ENCODE data around the gene H2AZ2.
A peak's percentile ranks its signal among the peaks of the same experiment; 100 is the strongest.
"Not testable (repeated sequence)": the region's sequence is repeated elsewhere in the genome, so short reads cannot be mapped to it uniquely, and the experiment has no call there.

Gene H2AZ2

DNA sequence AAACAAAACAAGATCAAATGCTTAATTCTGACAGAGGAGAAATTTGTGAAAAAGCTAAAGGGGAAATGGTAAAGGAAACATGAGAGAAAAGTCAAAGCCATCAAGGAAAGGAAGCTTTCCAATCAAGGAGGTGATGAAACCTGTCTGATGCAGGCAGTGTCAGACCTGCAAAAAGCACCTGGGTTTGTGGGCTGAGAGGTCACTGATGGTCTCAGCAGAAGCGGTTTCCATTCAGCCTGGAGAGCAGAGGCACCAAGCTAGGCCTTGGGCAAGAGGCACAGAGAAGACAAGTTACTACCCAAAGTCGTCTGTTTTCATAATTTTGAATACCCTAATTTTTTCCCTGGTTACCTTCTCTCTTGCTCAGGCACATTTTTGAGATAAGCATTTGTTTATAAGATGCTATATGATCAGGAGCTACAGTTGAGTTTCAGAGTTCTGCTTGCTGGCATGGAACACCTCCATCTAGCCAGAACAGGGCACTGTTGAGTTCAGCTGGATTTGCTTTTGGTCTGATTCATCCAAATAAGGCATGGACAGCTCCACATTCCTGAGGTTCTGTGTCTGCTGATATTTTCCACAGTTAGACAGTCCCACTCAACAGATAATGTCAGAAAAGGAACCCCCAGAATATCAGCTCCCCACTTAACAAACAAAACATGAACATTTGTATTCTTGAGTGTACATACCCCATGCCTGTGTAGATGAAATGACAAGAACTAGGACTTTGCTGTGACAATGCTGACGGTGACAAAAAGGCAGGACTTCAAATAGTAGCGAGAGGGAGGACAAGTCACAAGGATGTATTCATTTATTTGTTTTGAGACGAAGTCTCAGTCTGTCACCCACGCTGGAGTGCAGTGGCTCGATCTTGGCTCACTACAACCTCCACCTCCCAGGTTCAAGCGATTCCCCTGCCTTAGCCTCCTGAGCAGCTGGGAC, 56.3 kb downstream of the H2AZ2 start:
- H3K4me2 ChIP-seq, result peak overlapping the region; percentile 22; the same call in 1 of the 2 replicates
- H3K79me2 ChIP-seq (ENCODE audit: insufficient read depth, low read depth), result peaks cover 10% of the 10 kb centered on the region; the same call in 1 of the 2 replicates
- H3K4me1 ChIP-seq (ENCODE audit: low read depth, poor library complexity, severe bottlenecking), result peaks cover 54% of the 10 kb centered on the region
- no peak overlapping the region for H2AFZ ChIP-seq (ENCODE audit: low read depth)
- no peak for TF ChIP-seq CTCF (conservative IDR thresholded peaks at IDR 0.05; ENCODE audit: low read depth, low read length)
- no peaks in the 10 kb centered on the region for H3K36me3 ChIP-seq (ENCODE audit: insufficient read depth)
- no peaks in the 10 kb centered on the region for H4K20me1 ChIP-seq (ENCODE audit: insufficient read depth)
- no peak overlapping the region for H3K9ac ChIP-seq
- peak overlapping the region; percentile 26 for H3K27ac ChIP-seq
- no peaks in the 10 kb centered on the region for H3K27me3 ChIP-seq (ENCODE audit: insufficient read depth, low read depth)
- H3K4me3 ChIP-seq (IDR thresholded peaks at IDR 0.05; ENCODE audit: insufficient read depth, low read depth, low read length), result no peak overlapping the region

GRCh38 chr7:44789990-44790389, 57.9 kb downstream of the H2AZ2 start:
- TF ChIP-seq CTCF (conservative IDR thresholded peaks at IDR 0.05; ENCODE audit: low read depth, low read length), result no peak
- H2AFZ ChIP-seq (ENCODE audit: low read depth), result no peak overlapping the region

DNA sequence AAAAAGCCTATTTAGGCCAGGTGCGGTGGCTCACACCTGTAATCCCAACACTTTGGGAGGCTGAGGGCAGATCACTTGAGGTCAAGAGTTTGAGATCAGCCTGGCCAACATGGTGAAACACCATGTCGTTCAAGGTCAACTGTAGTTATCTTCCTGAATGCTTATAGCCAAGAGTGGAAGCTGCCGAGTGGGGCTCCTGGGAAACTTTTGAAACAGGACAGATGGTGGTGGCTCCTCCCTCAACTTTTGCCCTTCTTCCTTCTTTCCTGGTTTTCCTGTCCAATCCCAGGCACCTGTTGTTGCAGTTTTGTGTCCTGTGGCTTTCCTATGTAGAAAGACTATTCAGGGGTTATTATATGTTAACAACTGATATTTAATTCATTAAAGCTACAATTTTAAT, 60.1 kb downstream of the H2AZ2 start:
- H3K27me3 ChIP-seq (ENCODE audit: insufficient read depth, low read depth), result no peaks in the 10 kb centered on the region
- TF ChIP-seq CTCF (conservative IDR thresholded peaks at IDR 0.05; ENCODE audit: low read depth, low read length), result no peak
- H3K4me1 ChIP-seq (ENCODE audit: low read depth, poor library complexity, severe bottlenecking), result peaks cover 41% of the 10 kb centered on the region
- H3K79me2 ChIP-seq (ENCODE audit: insufficient read depth, low read depth), result no peaks in the 10 kb centered on the region
- H4K20me1 ChIP-seq (ENCODE audit: insufficient read depth), result no peaks in the 10 kb centered on the region
- H3K9ac ChIP-seq, result no peak overlapping the region
- H3K4me2 ChIP-seq, result no peak overlapping the region
- H3K36me3 ChIP-seq (ENCODE audit: insufficient read depth), result no peaks in the 10 kb centered on the region
- H2AFZ ChIP-seq (ENCODE audit: low read depth), result no peak overlapping the region
- no peak overlapping the region for H3K27ac ChIP-seq
- no peak overlapping the region for H3K4me3 ChIP-seq (IDR thresholded peaks at IDR 0.05; ENCODE audit: insufficient read depth, low read depth, low read length)

More at GRCh38 chr7:44789990-44790389, 57.9 kb downstream of the H2AZ2 start:
- no peak overlapping the region for H3K9ac ChIP-seq
- peaks cover 47% of the 10 kb centered on the region for H3K4me1 ChIP-seq (ENCODE audit: low read depth, poor library complexity, severe bottlenecking)
- H3K79me2 ChIP-seq (ENCODE audit: insufficient read depth, low read depth), result peaks cover 1% of the 10 kb centered on the region; the same call in 1 of the 2 replicates
- no peaks in the 10 kb centered on the region for H3K27me3 ChIP-seq (ENCODE audit: insufficient read depth, low read depth)
- H3K4me3 ChIP-seq (IDR thresholded peaks at IDR 0.05; ENCODE audit: insufficient read depth, low read depth, low read length), result no peak overlapping the region
- no peaks in the 10 kb centered on the region for H4K20me1 ChIP-seq (ENCODE audit: insufficient read depth)
- H3K4me2 ChIP-seq, result 0 out of 2 replicates have a peak overlapping the region, but pooled peaks have one; percentile 22
- no peaks in the 10 kb centered on the region for H3K36me3 ChIP-seq (ENCODE audit: insufficient read depth)
- H3K27ac ChIP-seq, result no peak overlapping the region

GRCh38 chr7:44787041-44787440, 60.8 kb downstream of the H2AZ2 start:
- Histone ChIP-seq H3K4me1 (ENCODE audit: low read depth, poor library complexity, severe bottlenecking) (peaks cover 33% of the 10 kb centered on the region), H3K4me2 (no peak overlapping the region), H3K79me2 (ENCODE audit: insufficient read depth, low read depth) (no peaks in the 10 kb centered on the region)

GRCh38 chr7:44785218-44785617, 62.7 kb downstream of the H2AZ2 start:
- H2AFZ ChIP-seq (ENCODE audit: low read depth); H3K36me3 ChIP-seq (ENCODE audit: insufficient read depth); H3K27ac ChIP-seq; H4K20me1 ChIP-seq (ENCODE audit: insufficient read depth); H3K4me3 ChIP-seq (IDR thresholded peaks at IDR 0.05; ENCODE audit: insufficient read depth, low read depth, low read length); H3K27me3 ChIP-seq (ENCODE audit: insufficient read depth, low read depth); H3K79me2 ChIP-seq (ENCODE audit: insufficient read depth, low read depth); H3K9ac ChIP-seq; H3K4me2 ChIP-seq: not testable (repeated sequence)
- H3K4me1 ChIP-seq (ENCODE audit: low read depth, poor library complexity, severe bottlenecking), result peaks cover 15% of the 10 kb centered on the region

More at GRCh38 chr7:44787041-44787440, 60.8 kb downstream of the H2AZ2 start:
- no peaks in the 10 kb centered on the region for H3K36me3 ChIP-seq (ENCODE audit: insufficient read depth)
- H3K9ac ChIP-seq, result no peak overlapping the region
- no peak for TF ChIP-seq CTCF (conservative IDR thresholded peaks at IDR 0.05; ENCODE audit: low read depth, low read length)
- no peak overlapping the region for H3K27ac ChIP-seq
- H4K20me1 ChIP-seq (ENCODE audit: insufficient read depth), result no peaks in the 10 kb centered on the region
- H2AFZ ChIP-seq (ENCODE audit: low read depth), result no peak overlapping the region
- H3K4me3 ChIP-seq (IDR thresholded peaks at IDR 0.05; ENCODE audit: insufficient read depth, low read depth, low read length), result no peak overlapping the region
- no peaks in the 10 kb centered on the region for H3K27me3 ChIP-seq (ENCODE audit: insufficient read depth, low read depth)

All from KMS-11 (cell line).